GM21825 (cell line): ENCODE measurements around the gene BLM.
"Not testable (repeated sequence)": the region's sequence is repeated elsewhere in the genome, so short reads cannot be mapped to it uniquely, and the experiment has no call there.

Source experiments
- ATAC-seq: cut with Tn5 transposase; IDR thresholded peaks from one replicate; pipeline ENCODE4 v1.9.1; 2021; ENCODE audit warnings: mild to moderate bottlenecking, moderate library complexity; ENCODE audit not compliant: unreplicated experiment

BLM gene

GRCh38 chr15:90716976-90717821 lies at the start of gene BLM:
BLM (plus strand) TSS chr15:90717346; CDS start chr15:90747393, 30,047 bp downstream.
- ATAC-seq = peak; percentile 99

- not testable (repeated sequence) for ATAC-seq
Observed at GRCh38 chr15:90667755-90668345, 49.3 kb upstream of the BLM start.

GRCh38 chr15:90670631-90671030 lies 46.5 kb upstream of the BLM start:
- not testable (repeated sequence) for ATAC-seq

GRCh38 chr15:90671216-90671615 lies 45.9 kb upstream of the BLM start:
- ATAC-seq = no peak

- ATAC-seq = not testable (repeated sequence)
Observed at GRCh38 chr15:90673357-90673756, 43.8 kb upstream of the BLM start.

GRCh38 chr15:90674476-90674875 lies 42.7 kb upstream of the BLM start:
- ATAC-seq = no peak

- ATAC-seq = no peak
Observed at GRCh38 chr15:90675464-90675863, 41.7 kb upstream of the BLM start.

- ATAC-seq = no peak
Observed at GRCh38 chr15:90677807-90678790, 39.0 kb upstream of the BLM start.

- no peak for ATAC-seq
Observed at GRCh38 chr15:90679959-90680358, 37.2 kb upstream of the BLM start.

- ATAC-seq = no peak
Observed at GRCh38 chr15:90680371-90680935, 36.7 kb upstream of the BLM start.

- no peak for ATAC-seq
Observed at GRCh38 chr15:90681056-90681455, 36.1 kb upstream of the BLM start.

GRCh38 chr15:90681480-90681879 lies 35.7 kb upstream of the BLM start:
- no peak for ATAC-seq

GRCh38 chr15:90683371-90683770 lies 33.8 kb upstream of the BLM start:
- ATAC-seq = no peak

GRCh38 chr15:90683876-90684275 lies 33.3 kb upstream of the BLM start:
- no peak for ATAC-seq

GRCh38 chr15:90684281-90684680 lies 32.9 kb upstream of the BLM start:
- ATAC-seq = no peak

- ATAC-seq = peak; percentile 22
Observed at GRCh38 chr15:90685591-90686434, 31.3 kb upstream of the BLM start.

- ATAC-seq = peak; percentile 86
Observed at GRCh38 chr15:90686435-90687218, 30.5 kb upstream of the BLM start.

GRCh38 chr15:90689326-90689961 lies 27.7 kb upstream of the BLM start:
- ATAC-seq = not testable (repeated sequence)

- no peak for ATAC-seq
Observed at GRCh38 chr15:90690585-90690984, 26.6 kb upstream of the BLM start.
